ENCODE measurements around the gene MCM3AP. TPM values are rescaled to one million over a fixed set of nuclear protein-coding genes. Genes with fewer than 3 reads are reported as not detected.

The MCM3AP gene
- total RNA-seq, 1 experiment from 2014 or later, result 88.4 TPM

DNA sequence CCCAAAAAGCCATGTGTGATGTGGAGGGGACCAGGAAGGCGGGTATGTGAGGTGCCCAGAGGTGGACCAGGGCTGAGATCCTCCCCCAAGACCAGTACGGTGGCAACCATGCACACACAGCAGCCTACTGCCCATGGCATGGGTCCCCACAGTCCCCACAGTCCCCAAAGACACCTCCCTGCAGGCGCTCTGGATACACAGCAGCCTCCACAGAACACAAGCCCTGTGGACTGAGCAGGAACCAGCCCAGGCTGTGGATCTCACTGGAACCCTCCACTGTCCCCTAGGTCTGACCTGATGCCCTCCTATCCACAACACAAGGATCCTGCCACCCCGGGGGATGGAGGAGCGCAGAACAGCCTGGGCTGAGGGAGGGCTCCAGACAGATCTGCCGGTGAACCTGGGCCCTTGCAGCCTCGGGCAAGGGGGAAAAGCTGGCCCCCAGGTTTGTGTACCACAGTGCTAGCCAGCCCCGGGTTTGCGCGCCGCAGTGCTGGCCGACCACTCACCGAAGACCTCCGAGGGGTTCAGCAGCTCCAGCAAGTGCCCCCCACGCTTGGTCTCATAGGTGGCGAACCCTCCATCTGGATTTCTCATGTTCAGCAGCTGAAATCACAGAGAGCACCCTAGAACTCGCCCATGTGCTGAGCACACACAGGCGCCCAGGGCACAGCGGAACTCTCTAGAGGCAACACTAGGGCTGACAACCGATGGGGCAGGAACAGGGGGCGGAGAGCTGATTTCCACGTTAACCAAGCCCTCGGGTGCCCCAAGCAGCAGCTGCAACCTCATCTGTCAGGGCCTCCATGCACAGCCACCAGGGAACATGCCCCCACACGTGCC is 79.0 kb downstream of the MCM3AP start:
- Histone ChIP-seq H3K4me1 (ENCODE audit: control insufficient read depth in 1 of 2, insufficient read depth in 2 of 2, low read length in 2 of 2) (no peaks in the 10 kb centered on the region), H4K20me1 (ENCODE audit: insufficient read depth) (no peaks in the 10 kb centered on the region), H3K9me3 (ENCODE audit: control insufficient read depth in 1 of 2, insufficient read depth in 1 of 2, low read depth in 1 of 2, low read length in 2 of 2) (no peaks in the 10 kb centered on the region), H3K9me2 (ENCODE audit: insufficient read depth) (no peaks in the 10 kb centered on the region), H3K4me3 (replicated peaks in 1 of 2; ENCODE audit: low read depth in 1 of 2, low read length in 2 of 2) (no peak overlapping the region), H3K4me2 (ENCODE audit: low read length) (no peak overlapping the region), H3K27me3 (ENCODE audit: insufficient read depth, low read length) (no peaks in the 10 kb centered on the region), H3K27ac (ENCODE audit: low read depth, low read length) (no peak overlapping the region), H3K36me3 (ENCODE audit: control insufficient read depth in 1 of 2, insufficient read depth in 2 of 2, low read length in 2 of 2) (no peaks in the 10 kb centered on the region; a peak in 1 of 4 replicates), H3K9ac (ENCODE audit: low read length) (no peak overlapping the region), H2AFZ (ENCODE audit: low read depth, low read length, poor library complexity, severe bottlenecking) (no peak overlapping the region), H3K79me2 (ENCODE audit: insufficient read depth, low read length) (no peaks in the 10 kb centered on the region)
- no peak for DNase-seq (ENCODE audit: low read depth, low spot score)
- RAD21 ChIA-PET (ENCODE audit: low non-redundant PET in 1 of 2, low total read pairs in 2 of 2, uncharacterized antibody in 2 of 2, unreplicated experiment in 2 of 2), result no interaction called here
- TF ChIP-seq RAD21 (IDR thresholded peaks at IDR 0.05; ENCODE audit: low read depth) (no peak), EGR1 (IDR thresholded peaks at IDR 0.05; ENCODE audit: low read depth) (no peak), ELF1 (IDR thresholded peaks at IDR 0.05; ENCODE audit: borderline replicate concordance, low read depth) (no peak), SIN3A (IDR thresholded peaks at IDR 0.05; ENCODE audit: low read depth) (no peak), MAX (IDR thresholded peaks at IDR 0.05) (no peak), YY1 (IDR thresholded peaks at IDR 0.05; ENCODE audit: extremely low read depth, insufficient replicate concordance, low read depth, low read length) (no peak), SP1 (IDR thresholded peaks at IDR 0.05; ENCODE audit: low read depth) (no peak), FOSL1 (IDR thresholded peaks at IDR 0.05; ENCODE audit: low read depth) (no peak), SRF (IDR thresholded peaks at IDR 0.05; ENCODE audit: low read depth) (no peak), CEBPB (IDR thresholded peaks at IDR 0.05; ENCODE audit: low read depth) (no peak), JUND (IDR thresholded peaks at IDR 0.05) (no peak), CBX3 (IDR thresholded peaks at IDR 0.05; ENCODE audit: low read depth) (no peak), POLR2A (IDR thresholded peaks at IDR 0.05; ENCODE audit: borderline replicate concordance, extremely low read depth, insufficient read depth, insufficient read length) (no peak), POLR2AphosphoS5 (IDR thresholded peaks at IDR 0.05; ENCODE audit: low read depth, low read length) (no peak)
- TF ChIP-seq, protein P1, sequence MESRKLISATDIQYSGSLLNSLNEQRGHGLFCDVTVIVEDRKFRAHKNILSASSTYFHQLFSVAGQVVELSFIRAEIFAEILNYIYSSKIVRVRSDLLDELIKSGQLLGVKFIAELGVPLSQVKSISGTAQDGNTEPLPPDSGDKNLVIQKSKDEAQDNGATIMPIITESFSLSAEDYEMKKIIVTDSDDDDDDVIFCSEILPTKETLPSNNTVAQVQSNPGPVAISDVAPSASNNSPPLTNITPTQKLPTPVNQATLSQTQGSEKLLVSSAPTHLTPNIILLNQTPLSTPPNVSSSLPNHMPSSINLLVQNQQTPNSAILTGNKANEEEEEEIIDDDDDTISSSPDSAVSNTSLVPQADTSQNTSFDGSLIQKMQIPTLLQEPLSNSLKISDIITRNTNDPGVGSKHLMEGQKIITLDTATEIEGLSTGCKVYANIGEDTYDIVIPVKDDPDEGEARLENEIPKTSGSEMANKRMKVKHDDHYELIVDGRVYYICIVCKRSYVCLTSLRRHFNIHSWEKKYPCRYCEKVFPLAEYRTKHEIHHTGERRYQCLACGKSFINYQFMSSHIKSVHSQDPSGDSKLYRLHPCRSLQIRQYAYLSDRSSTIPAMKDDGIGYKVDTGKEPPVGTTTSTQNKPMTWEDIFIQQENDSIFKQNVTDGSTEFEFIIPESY (IDR thresholded peaks at IDR 0.05; ENCODE audit: extremely low read depth, insufficient replicate concordance, low read length), result no peak
- CTCF ChIA-PET, result no interaction called here
- intact Hi-C loops (cut with micrococcal nuclease), result no loop called here
- POLR2A ChIA-PET, result no interaction called here
- no peak for ATAC-seq
- BruUV-seq (replicated peaks), result no TSS peak
